ENCODE results near the gene NAIP. TPM values are rescaled to one million over a fixed set of nuclear protein-coding genes. Genes with fewer than 3 reads are reported as not detected.
"Not testable (repeated sequence)": the region's sequence is repeated elsewhere in the genome, so short reads cannot be mapped to it uniquely, and the experiment has no call there.

Gene NAIP
- total RNA-seq, 1 donor from 2014 or later = 2.3 TPM

GRCh38 chr5:71013575-71013974, 11.6 kb downstream of the NAIP start:
- Histone ChIP-seq H3K4me3 (ENCODE audit: low read depth, low read length) (no peak overlapping the region), H3K36me3 (ENCODE audit: control insufficient read depth, insufficient read depth, low read length) (no peaks in the 10 kb centered on the region), H3K27me3 (ENCODE audit: control insufficient read depth, insufficient read depth, low read length) (no peaks in the 10 kb centered on the region)
- TF ChIP-seq CTCF (IDR thresholded peaks at IDR 0.05; ENCODE audit: insufficient read depth, low read length, poor library complexity, severe bottlenecking) = no peak
- no peak for DNase-seq (ENCODE audit: low read depth)

- Histone ChIP-seq H3K36me3 (ENCODE audit: control insufficient read depth, insufficient read depth, low read length) (no peaks in the 10 kb centered on the region), H3K4me3 (ENCODE audit: low read depth, low read length) (no peak overlapping the region), H3K27me3 (ENCODE audit: control insufficient read depth, insufficient read depth, low read length) (no peaks in the 10 kb centered on the region)
- TF ChIP-seq CTCF (IDR thresholded peaks at IDR 0.05; ENCODE audit: insufficient read depth, low read length, poor library complexity, severe bottlenecking) = no peak
- no peak for DNase-seq (ENCODE audit: low read depth)
These were observed 13.8 kb downstream of the NAIP start for GRCh38 chr5:71011194-71011792.

GRCh38 chr5:71006983-71007382, 18.2 kb downstream of the NAIP start:
- not testable (repeated sequence) for H3K36me3 ChIP-seq (ENCODE audit: control insufficient read depth, insufficient read depth, low read length); H3K27me3 ChIP-seq (ENCODE audit: control insufficient read depth, insufficient read depth, low read length); H3K4me3 ChIP-seq (ENCODE audit: low read depth, low read length); DNase-seq (ENCODE audit: low read depth)

GRCh38 chr5:70984882-70985281, 40.3 kb downstream of the NAIP start:
- H3K27me3 ChIP-seq (ENCODE audit: control insufficient read depth, insufficient read depth, low read length); H3K36me3 ChIP-seq (ENCODE audit: control insufficient read depth, insufficient read depth, low read length); DNase-seq (ENCODE audit: low read depth); H3K4me3 ChIP-seq (ENCODE audit: low read depth, low read length): not testable (repeated sequence)

- H3K27me3 ChIP-seq (ENCODE audit: control insufficient read depth, insufficient read depth, low read length); H3K36me3 ChIP-seq (ENCODE audit: control insufficient read depth, insufficient read depth, low read length); H3K4me3 ChIP-seq (ENCODE audit: low read depth, low read length); DNase-seq (ENCODE audit: low read depth): not testable (repeated sequence)
These were observed 57.9 kb downstream of the NAIP start for GRCh38 chr5:70967220-70967619.

- not testable (repeated sequence) for DNase-seq (ENCODE audit: low read depth)
These were observed 60.6 kb downstream of the NAIP start for GRCh38 chr5:70964531-70964930.

GRCh38 chr5:70953068-70953467, 72.1 kb downstream of the NAIP start:
- not testable (repeated sequence) for H3K36me3 ChIP-seq (ENCODE audit: control insufficient read depth, insufficient read depth, low read length); H3K4me3 ChIP-seq (ENCODE audit: low read depth, low read length); DNase-seq (ENCODE audit: low read depth); H3K27me3 ChIP-seq (ENCODE audit: control insufficient read depth, insufficient read depth, low read length)

More at GRCh38 chr5:70964531-70964930, 60.6 kb downstream of the NAIP start:
- H3K4me3 ChIP-seq (ENCODE audit: low read depth, low read length); H3K27me3 ChIP-seq (ENCODE audit: control insufficient read depth, insufficient read depth, low read length); H3K36me3 ChIP-seq (ENCODE audit: control insufficient read depth, insufficient read depth, low read length): not testable (repeated sequence)

- H3K36me3 ChIP-seq (ENCODE audit: control insufficient read depth, insufficient read depth, low read length); H3K4me3 ChIP-seq (ENCODE audit: low read depth, low read length); H3K27me3 ChIP-seq (ENCODE audit: control insufficient read depth, insufficient read depth, low read length); DNase-seq (ENCODE audit: low read depth): not testable (repeated sequence)
These were observed 92.6 kb downstream of the NAIP start for GRCh38 chr5:70932560-70932959.

GRCh38 chr5:70931709-70932368, 93.3 kb downstream of the NAIP start:
- DNase-seq (ENCODE audit: low read depth); H3K36me3 ChIP-seq (ENCODE audit: control insufficient read depth, insufficient read depth, low read length); H3K4me3 ChIP-seq (ENCODE audit: low read depth, low read length); H3K27me3 ChIP-seq (ENCODE audit: control insufficient read depth, insufficient read depth, low read length): not testable (repeated sequence)

GRCh38 chr5:70925211-70925562, 100.0 kb downstream of the NAIP start:
- not testable (repeated sequence) for H3K4me3 ChIP-seq (ENCODE audit: low read depth, low read length); H3K36me3 ChIP-seq (ENCODE audit: control insufficient read depth, insufficient read depth, low read length); H3K27me3 ChIP-seq (ENCODE audit: control insufficient read depth, insufficient read depth, low read length); DNase-seq (ENCODE audit: low read depth)

All from kidney epithelial cell (primary cell).